Measurements from ENCODE around the gene GRN.
"Not testable (repeated sequence)": the region's sequence is repeated elsewhere in the genome, so short reads cannot be mapped to it uniquely, and the experiment has no call there.

The GRN gene

GRCh38 chr17:44334315-44334714, 10.8 kb upstream of the GRN start:
- WGBS, result 79% methylated on average over 2 of the region's 2 CpGs
- H3K27me3 ChIP-seq (ENCODE audit: insufficient read depth, low read length), result no peaks in the 10 kb centered on the region
- H3K36me3 ChIP-seq (ENCODE audit: insufficient read depth, low read length), result no peaks in the 10 kb centered on the region
- no peak overlapping the region for H3K4me3 ChIP-seq (ENCODE audit: low read length)
- no peaks in the 10 kb centered on the region for H3K9me3 ChIP-seq (ENCODE audit: insufficient read depth, low read depth, low read length)
- no peak overlapping the region for H3K27ac ChIP-seq (ENCODE audit: low read depth, low read length)
- no peaks in the 10 kb centered on the region; the same call in 1 of the 2 replicates for H3K4me1 ChIP-seq (ENCODE audit: insufficient read depth, low read length)
- no peak overlapping the region for H3K9ac ChIP-seq (ENCODE audit: low read depth, low read length)

- Histone ChIP-seq H3K9ac (ENCODE audit: low read depth, low read length) (no peak overlapping the region), H3K27me3 (ENCODE audit: insufficient read depth, low read length) (no peaks in the 10 kb centered on the region), H3K9me3 (ENCODE audit: insufficient read depth, low read depth, low read length) (no peaks in the 10 kb centered on the region), H3K27ac (ENCODE audit: low read depth, low read length) (no peak overlapping the region), H3K4me3 (ENCODE audit: low read length) (no peak overlapping the region), H3K4me1 (ENCODE audit: insufficient read depth, low read length) (no peaks in the 10 kb centered on the region; the same call in 1 of the 2 replicates), H3K36me3 (ENCODE audit: insufficient read depth, low read length) (no peaks in the 10 kb centered on the region)
- 57% methylated on average over 3 of the region's 3 CpGs for WGBS
Observed at GRCh38 chr17:44334727-44335126, 10.4 kb upstream of the GRN start.

GRCh38 chr17:44335564-44335963, 9.5 kb upstream of the GRN start:
- Histone ChIP-seq H3K9ac (ENCODE audit: low read depth, low read length) (no peak overlapping the region), H3K9me3 (ENCODE audit: insufficient read depth, low read depth, low read length) (no peaks in the 10 kb centered on the region), H3K36me3 (ENCODE audit: insufficient read depth, low read length) (no peaks in the 10 kb centered on the region), H3K4me3 (ENCODE audit: low read length) (no peak overlapping the region), H3K27me3 (ENCODE audit: insufficient read depth, low read length) (no peaks in the 10 kb centered on the region), H3K27ac (ENCODE audit: low read depth, low read length) (no peak overlapping the region), H3K4me1 (ENCODE audit: insufficient read depth, low read length) (no peaks in the 10 kb centered on the region; the same call in 1 of the 2 replicates)
- WGBS, result 89% methylated on average over 3 of the region's 3 CpGs

GRCh38 chr17:44335968-44336367, 9.1 kb upstream of the GRN start:
- H3K27ac ChIP-seq (ENCODE audit: low read depth, low read length), result no peak overlapping the region
- no peak overlapping the region for H3K4me3 ChIP-seq (ENCODE audit: low read length)
- no peak overlapping the region for H3K9ac ChIP-seq (ENCODE audit: low read depth, low read length)
- no peaks in the 10 kb centered on the region for H3K9me3 ChIP-seq (ENCODE audit: insufficient read depth, low read depth, low read length)
- no peaks in the 10 kb centered on the region for H3K27me3 ChIP-seq (ENCODE audit: insufficient read depth, low read length)
- H3K36me3 ChIP-seq (ENCODE audit: insufficient read depth, low read length), result no peaks in the 10 kb centered on the region
- no peaks in the 10 kb centered on the region; the same call in 1 of the 2 replicates for H3K4me1 ChIP-seq (ENCODE audit: insufficient read depth, low read length)
- WGBS, result 63% methylated on average over 5 of the region's 5 CpGs

GRCh38 chr17:44338702-44339101, 6.4 kb upstream of the GRN start:
- peaks cover 3% of the 10 kb centered on the region; the same call in 1 of the 2 replicates for H3K27me3 ChIP-seq (ENCODE audit: insufficient read depth, low read length)
- no peaks in the 10 kb centered on the region; the same call in 1 of the 2 replicates for H3K4me1 ChIP-seq (ENCODE audit: insufficient read depth, low read length)
- H3K9me3 ChIP-seq (ENCODE audit: insufficient read depth, low read depth, low read length), result no peaks in the 10 kb centered on the region

GRCh38 chr17:44340553-44340952, 4.5 kb upstream of the GRN start:
- not testable (repeated sequence) for H3K4me1 ChIP-seq (ENCODE audit: insufficient read depth, low read length); H3K27ac ChIP-seq (ENCODE audit: low read depth, low read length); H3K9me3 ChIP-seq (ENCODE audit: insufficient read depth, low read depth, low read length); H3K27me3 ChIP-seq (ENCODE audit: insufficient read depth, low read length); H3K36me3 ChIP-seq (ENCODE audit: insufficient read depth, low read length); H3K9ac ChIP-seq (ENCODE audit: low read depth, low read length); H3K4me3 ChIP-seq (ENCODE audit: low read length)
- WGBS, result 81% methylated on average over 5 of the region's 5 CpGs

More at GRCh38 chr17:44338702-44339101, 6.4 kb upstream of the GRN start:
- no peak overlapping the region for H3K4me3 ChIP-seq (ENCODE audit: low read length)
- 73% methylated on average over 6 of the region's 6 CpGs for WGBS
- H3K36me3 ChIP-seq (ENCODE audit: insufficient read depth, low read length), result no peaks in the 10 kb centered on the region
- H3K27ac ChIP-seq (ENCODE audit: low read depth, low read length), result no peak overlapping the region
- H3K9ac ChIP-seq (ENCODE audit: low read depth, low read length), result no peak overlapping the region

GRCh38 chr17:44343510-44344209, 1.4 kb upstream of the GRN start:
- H3K36me3 ChIP-seq (ENCODE audit: insufficient read depth, low read length), result no peaks in the 10 kb centered on the region
- no peaks in the 10 kb centered on the region for H3K9me3 ChIP-seq (ENCODE audit: insufficient read depth, low read depth, low read length)
- 83% methylated on average over 11 of the region's 11 CpGs for WGBS
- no peaks in the 10 kb centered on the region; the same call in 1 of the 2 replicates for H3K4me1 ChIP-seq (ENCODE audit: insufficient read depth, low read length)
- no peak overlapping the region for H3K9ac ChIP-seq (ENCODE audit: low read depth, low read length)
- H3K27me3 ChIP-seq (ENCODE audit: insufficient read depth, low read length), result peaks cover 3% of the 10 kb centered on the region; the same call in 1 of the 2 replicates
- H3K4me3 ChIP-seq (ENCODE audit: low read length), result no peak overlapping the region
- H3K27ac ChIP-seq (ENCODE audit: low read depth, low read length), result no peak overlapping the region

GRCh38 chr17:44345454-44346026, 438 bp downstream of the GRN start:
- Histone ChIP-seq H3K27ac (ENCODE audit: low read depth, low read length) (peak overlapping the region; percentile 50; the same call in 1 of the 2 replicates), H3K27me3 (ENCODE audit: insufficient read depth, low read length) (peaks cover 3% of the 10 kb centered on the region; the same call in 1 of the 2 replicates)
- WGBS, result 3% methylated on average over 17 of the region's 21 CpGs

GRCh38 chr17:44346064-44346844, 1.2 kb downstream of the GRN start:
- WGBS, result 81% methylated on average over 13 of the region's 13 CpGs
- peaks cover 5% of the 10 kb centered on the region for H3K36me3 ChIP-seq (ENCODE audit: insufficient read depth, low read length)
- peaks cover 3% of the 10 kb centered on the region; the same call in 1 of the 2 replicates for H3K27me3 ChIP-seq (ENCODE audit: insufficient read depth, low read length)
- H3K9me3 ChIP-seq (ENCODE audit: insufficient read depth, low read depth, low read length), result no peaks in the 10 kb centered on the region
- no peaks in the 10 kb centered on the region; the same call in 1 of the 2 replicates for H3K4me1 ChIP-seq (ENCODE audit: insufficient read depth, low read length)
- peak overlapping the region; percentile 90 for H3K4me3 ChIP-seq (ENCODE audit: low read length)
- H3K9ac ChIP-seq (ENCODE audit: low read depth, low read length), result no peak overlapping the region
- H3K27ac ChIP-seq (ENCODE audit: low read depth, low read length), result no peak overlapping the region

More at GRCh38 chr17:44345454-44346026, 438 bp downstream of the GRN start:
- Histone ChIP-seq H3K9me3 (ENCODE audit: insufficient read depth, low read depth, low read length) (no peaks in the 10 kb centered on the region), H3K36me3 (ENCODE audit: insufficient read depth, low read length) (no peaks in the 10 kb centered on the region), H3K9ac (ENCODE audit: low read depth, low read length) (peak overlapping the region; percentile 64), H3K4me3 (ENCODE audit: low read length) (peak overlapping the region; percentile 90), H3K4me1 (ENCODE audit: insufficient read depth, low read length) (no peaks in the 10 kb centered on the region; the same call in 1 of the 2 replicates)

GRCh38 chr17:44347206-44348055, 2.3 kb downstream of the GRN start:
- 93% methylated on average over 15 of the region's 18 CpGs for WGBS
- not testable (repeated sequence) for H3K4me3 ChIP-seq (ENCODE audit: low read length); H3K9me3 ChIP-seq (ENCODE audit: insufficient read depth, low read depth, low read length); H3K9ac ChIP-seq (ENCODE audit: low read depth, low read length); H3K27ac ChIP-seq (ENCODE audit: low read depth, low read length); H3K4me1 ChIP-seq (ENCODE audit: insufficient read depth, low read length); H3K27me3 ChIP-seq (ENCODE audit: insufficient read depth, low read length)
- H3K36me3 ChIP-seq (ENCODE audit: insufficient read depth, low read length), result peaks cover 10% of the 10 kb centered on the region

All from HUES64 (cell line).